MCF 10A (cell line): ENCODE measurements around the gene OR1D5. TPM values are rescaled to one million over a fixed set of nuclear protein-coding genes. Genes with fewer than 3 reads are reported as not detected.

Experiments used
- BruUV-seq: library from RNA; stranded (reverse); fragments of 400-500 nt; replicated peaks from 2 replicates; lab custom pipeline; 2021; lab: Mats Ljungman, UMichigan
- CTCF ChIA-PET: fragments of 300-600 bp; sonication (Branson Sonifier 250); formaldehyde crosslinking; extraction: SDS; loops from one replicate; lab custom pipeline; 2021; ENCODE audit warnings: antibody characterized with exemption, inconsistent platforms; lab: Yijun Ruan, JAX
- POLR2A ChIA-PET: fragments of 300-600, 350-650 bp; sonication (Branson Sonifier 250); formaldehyde crosslinking; extraction: SDS; loops from one replicate; lab custom pipeline; 2020; ENCODE audit warnings: antibody characterized with exemption, inconsistent platforms; lab: Yijun Ruan, JAX
- DNase-seq: peaks from one replicate; pipeline ENCODE4 v3.0.0-alpha.2; 2018; ENCODE audit not compliant: unreplicated experiment
- H3K27ac Mint-ChIP-seq: one replicate; pipeline ENCODE4 v1.8.0; 2022; ENCODE audit warnings: mild to moderate bottlenecking, low read depth, mixed read lengths; ENCODE audit not compliant: unreplicated experiment
- H3K27me3 Mint-ChIP-seq: one replicate; pipeline ENCODE4 v1.8.0; 2022; ENCODE audit warnings: mixed read lengths; ENCODE audit not compliant: insufficient read depth, unreplicated experiment
- H3K36me3 Mint-ChIP-seq: one replicate; pipeline ENCODE4 v1.8.0; 2022; ENCODE audit warnings: mild to moderate bottlenecking, moderate library complexity, mixed read lengths; ENCODE audit not compliant: insufficient read depth, unreplicated experiment
- H3K4me1 Mint-ChIP-seq: one replicate; pipeline ENCODE4 v1.8.0; 2022; ENCODE audit warnings: mixed read lengths; ENCODE audit not compliant: insufficient read depth, unreplicated experiment
- H3K4me3 Mint-ChIP-seq: one replicate; pipeline ENCODE4 v1.8.0; 2022; ENCODE audit warnings: mild to moderate bottlenecking, moderate library complexity, mixed read lengths; ENCODE audit not compliant: unreplicated experiment
- H3K9me3 Mint-ChIP-seq: one replicate; pipeline ENCODE4 v1.8.0; 2022; ENCODE audit warnings: mixed read lengths; ENCODE audit not compliant: unreplicated experiment
- intact Hi-C: fragments of 100-400 bp; cut with micrococcal nuclease; formaldehyde crosslinking; loops from 2 replicates; pipeline ENCODE4 v1.14.1; 2022
- total RNA-seq: library from RNA; stranded (reverse); gene quantifications from 2 replicates; pipeline ENCODE4 v1.2.3, GENCODE V29; 2022
- TF ChIP-seq, protein P1 (sequence below): fragments of 200-600 bp; IDR thresholded peaks from one replicate; pipeline ENCODE4 v1.8.0; 2022; ENCODE audit warnings: antibody characterized with exemption, mild to moderate bottlenecking; ENCODE audit not compliant: unreplicated experiment

OR1D5 gene
- total RNA-seq, 1 experiment from 2014 or later: not detected

DNA sequence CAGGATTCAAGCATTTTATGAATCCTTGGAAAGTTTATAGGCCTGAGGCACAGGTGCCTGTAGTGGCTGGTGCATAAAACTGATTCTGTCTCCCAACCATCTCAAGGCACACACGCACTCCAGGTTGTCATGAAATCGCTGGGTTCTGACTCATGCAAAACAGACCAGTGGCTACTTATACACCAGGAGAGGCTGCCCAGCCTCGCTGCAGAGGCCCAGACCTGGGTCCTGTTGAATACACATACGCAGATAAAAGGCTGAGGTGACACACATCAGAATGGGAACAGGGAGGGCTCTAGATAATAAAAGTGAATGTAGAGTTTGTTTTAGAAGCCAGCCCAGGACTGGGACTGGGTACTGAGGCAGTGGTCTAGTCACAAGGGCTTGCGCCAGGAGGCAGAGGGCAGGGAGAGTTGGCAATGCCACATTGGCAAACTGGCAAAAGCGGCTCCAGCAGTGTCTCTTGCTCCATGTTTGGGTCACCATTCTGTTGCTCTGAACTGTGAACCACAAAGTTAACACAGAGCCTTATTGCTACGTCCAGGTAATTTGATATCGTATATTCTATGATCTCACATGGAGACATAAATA is 13.6 kb downstream of the OR1D5 start:
- POLR2A ChIA-PET: interaction anchor here (0.6 to 1.8 kb wide), 7 partner anchors 411 to 618 kb away, joined by 3 to 10 read pairs (median 3); partner anchors contain the start of genes CTNS, SHPK and TAX1BP3
- BruUV-seq: no TSS peak
- no peaks in the 10 kb centered on the region for H3K9me3 Mint-ChIP-seq

GRCh38 chr17:3048727-3049471 is 14.5 kb downstream of the OR1D5 start:
- H3K4me1 Mint-ChIP-seq: peaks cover 5% of the 10 kb centered on the region
- intact Hi-C loops: loop anchor here (5.0 to 10.0 kb wide), 2 partner anchors 288 to 776 kb away; no protein-coding TSS in a partner anchor
- ChIA-PET CTCF (interaction anchor here (0.5 to 3.2 kb wide), 22 partner anchors 9 to 1024 kb away, joined by 3 to 18 read pairs (median 3); no protein-coding TSS in a partner anchor), POLR2A (interaction anchor here (0.6 to 1.8 kb wide), 11 partner anchors 9 to 619 kb away, joined by 3 to 10 read pairs (median 4); partner anchors contain the start of genes CTNS, SHPK and TAX1BP3)
- peak overlapping the region; percentile 96 for H3K4me3 Mint-ChIP-seq
- peak overlapping the region; percentile 86 for H3K27ac Mint-ChIP-seq
- TF ChIP-seq, protein P1, sequence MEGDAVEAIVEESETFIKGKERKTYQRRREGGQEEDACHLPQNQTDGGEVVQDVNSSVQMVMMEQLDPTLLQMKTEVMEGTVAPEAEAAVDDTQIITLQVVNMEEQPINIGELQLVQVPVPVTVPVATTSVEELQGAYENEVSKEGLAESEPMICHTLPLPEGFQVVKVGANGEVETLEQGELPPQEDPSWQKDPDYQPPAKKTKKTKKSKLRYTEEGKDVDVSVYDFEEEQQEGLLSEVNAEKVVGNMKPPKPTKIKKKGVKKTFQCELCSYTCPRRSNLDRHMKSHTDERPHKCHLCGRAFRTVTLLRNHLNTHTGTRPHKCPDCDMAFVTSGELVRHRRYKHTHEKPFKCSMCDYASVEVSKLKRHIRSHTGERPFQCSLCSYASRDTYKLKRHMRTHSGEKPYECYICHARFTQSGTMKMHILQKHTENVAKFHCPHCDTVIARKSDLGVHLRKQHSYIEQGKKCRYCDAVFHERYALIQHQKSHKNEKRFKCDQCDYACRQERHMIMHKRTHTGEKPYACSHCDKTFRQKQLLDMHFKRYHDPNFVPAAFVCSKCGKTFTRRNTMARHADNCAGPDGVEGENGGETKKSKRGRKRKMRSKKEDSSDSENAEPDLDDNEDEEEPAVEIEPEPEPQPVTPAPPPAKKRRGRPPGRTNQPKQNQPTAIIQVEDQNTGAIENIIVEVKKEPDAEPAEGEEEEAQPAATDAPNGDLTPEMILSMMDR: peak; percentile 86
- no peaks in the 10 kb centered on the region for H3K9me3 Mint-ChIP-seq
- no peaks in the 10 kb centered on the region for H3K36me3 Mint-ChIP-seq
- peak; percentile 98 for DNase-seq
- no TSS peak for BruUV-seq
- no peaks in the 10 kb centered on the region for H3K27me3 Mint-ChIP-seq

More for the DNA sequence above, 13.6 kb downstream of the OR1D5 start:
- no peak overlapping the region for H3K27ac Mint-ChIP-seq
- peak overlapping the region; percentile 96 for H3K4me3 Mint-ChIP-seq
- H3K4me1 Mint-ChIP-seq: peaks cover 5% of the 10 kb centered on the region
- H3K27me3 Mint-ChIP-seq: no peaks in the 10 kb centered on the region
- CTCF ChIA-PET: interaction anchor here (0.6 to 1.7 kb wide), 8 partner anchors 15 to 981 kb away, joined by 3 to 14 read pairs (median 4); no protein-coding TSS in a partner anchor
- DNase-seq: no peak
- H3K36me3 Mint-ChIP-seq: no peaks in the 10 kb centered on the region
- TF ChIP-seq, protein P1: no peak
- intact Hi-C loops: loop anchor here (5.0 to 10.0 kb wide), 2 partner anchors 288 to 775 kb away; no protein-coding TSS in a partner anchor

- CTCF ChIA-PET: interaction anchor here (1.1 to 3.2 kb wide), 2 partner anchors 112 to 601 kb away, joined by 3 to 18 read pairs; no protein-coding TSS in a partner anchor
- no TSS peak for BruUV-seq
- H3K27me3 Mint-ChIP-seq: no peaks in the 10 kb centered on the region
- peaks cover 8% of the 10 kb centered on the region for H3K9me3 Mint-ChIP-seq
- peaks cover 5% of the 10 kb centered on the region for H3K4me1 Mint-ChIP-seq
- no peaks in the 10 kb centered on the region for H3K36me3 Mint-ChIP-seq
- H3K4me3 Mint-ChIP-seq: no peak overlapping the region
- H3K27ac Mint-ChIP-seq: no peak overlapping the region
- POLR2A ChIA-PET: interaction anchor here (0.6 kb wide), 1 partner anchor 209 kb away, joined by 3 read pairs; no protein-coding TSS in a partner anchor
- TF ChIP-seq, protein P1: no peak
- no peak for DNase-seq
- intact Hi-C loops: loop anchor here (5.0 to 10.0 kb wide), 2 partner anchors 291 to 778 kb away; no protein-coding TSS in a partner anchor
Observed at GRCh38 chr17:3046753-3047152, 16.7 kb downstream of the OR1D5 start.
